Retina (tissue), 1 donor: ENCODE measurements around the gene EXTL1.

Experiments
- DNase-seq: peaks from one replicate; pipeline ENCODE4 v3.0.0-alpha.2; 2016

Gene EXTL1

DNA sequence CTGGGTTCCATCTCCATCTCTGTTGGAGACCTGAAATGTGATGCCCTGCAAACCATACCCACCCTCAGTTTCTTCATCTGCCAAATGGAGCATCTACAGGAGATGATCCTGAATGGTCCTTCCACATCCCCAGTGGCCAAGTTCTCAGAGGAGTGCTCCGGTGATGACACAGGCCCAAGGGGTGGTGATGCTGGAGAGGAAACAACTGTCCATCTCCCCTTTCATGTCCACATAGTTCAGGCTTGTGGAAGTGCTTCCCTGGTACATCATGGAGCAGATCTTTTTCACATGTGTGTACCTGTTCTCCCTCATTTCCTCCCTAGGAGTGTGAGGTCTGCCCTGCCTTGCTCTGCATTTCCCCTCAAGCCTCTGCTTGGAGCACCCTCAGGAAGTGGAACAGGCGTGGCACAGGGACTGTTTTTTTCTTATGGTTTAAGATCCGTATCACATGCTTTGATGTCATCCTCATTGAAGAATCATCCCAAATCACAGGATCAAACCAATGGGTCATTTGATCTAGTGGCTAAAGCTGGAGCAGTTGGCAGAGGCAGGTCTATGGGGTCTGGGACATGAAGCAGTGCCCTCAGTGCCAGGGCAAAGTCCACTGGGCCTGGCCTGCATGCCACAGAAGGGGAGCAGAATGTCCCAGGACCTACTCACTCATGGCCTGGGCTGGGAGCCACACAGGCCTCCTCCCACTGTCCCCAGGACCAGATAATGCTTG, 54.0 kb downstream of the EXTL1 start:
- DNase-seq: no peak

- DNase-seq: no peak
Observed at GRCh38 chr1:26077524-26077923, 55.9 kb downstream of the EXTL1 start.

DNA sequence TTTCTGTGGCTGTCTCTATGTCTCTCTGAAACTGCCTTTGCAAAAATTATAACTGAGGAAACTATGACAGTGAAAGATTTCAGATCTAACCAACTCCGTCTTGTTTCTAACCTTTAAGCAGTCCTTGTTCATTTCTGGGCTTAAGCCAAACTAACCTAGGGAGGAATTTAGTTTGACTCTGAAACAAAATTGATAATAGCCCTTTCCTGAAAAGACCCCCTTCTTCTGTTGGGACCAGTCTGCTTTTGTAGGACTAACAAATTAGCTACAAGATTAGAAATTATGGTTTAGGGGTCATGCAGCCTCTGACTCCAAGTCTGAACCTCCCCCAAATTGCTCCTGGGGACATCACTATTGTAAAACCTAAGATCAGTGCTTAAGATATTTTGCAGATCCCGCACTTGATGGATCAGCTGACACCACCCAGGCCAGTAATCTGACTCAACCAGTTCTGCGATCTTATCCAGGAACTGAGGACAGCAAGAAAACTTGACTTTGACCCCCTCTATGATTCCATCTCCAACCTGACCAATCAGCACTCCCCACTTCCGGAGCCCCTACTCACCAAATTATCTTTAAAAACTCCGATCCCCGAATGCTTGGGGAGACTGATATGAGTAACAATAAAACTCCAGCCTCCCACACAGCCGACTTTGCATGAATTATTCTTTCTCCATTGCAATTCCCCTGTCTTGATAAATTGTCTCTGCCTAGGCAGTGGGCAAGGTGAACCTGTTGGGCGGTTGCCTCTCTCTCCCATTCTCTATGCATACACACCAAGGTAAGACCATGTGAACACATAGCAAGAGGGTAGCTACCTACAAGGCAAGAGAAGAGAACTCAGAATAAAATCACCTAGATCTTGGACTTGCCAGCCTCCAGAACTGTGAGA, 57.0 kb downstream of the EXTL1 start:
- DNase-seq: no peak

DNA sequence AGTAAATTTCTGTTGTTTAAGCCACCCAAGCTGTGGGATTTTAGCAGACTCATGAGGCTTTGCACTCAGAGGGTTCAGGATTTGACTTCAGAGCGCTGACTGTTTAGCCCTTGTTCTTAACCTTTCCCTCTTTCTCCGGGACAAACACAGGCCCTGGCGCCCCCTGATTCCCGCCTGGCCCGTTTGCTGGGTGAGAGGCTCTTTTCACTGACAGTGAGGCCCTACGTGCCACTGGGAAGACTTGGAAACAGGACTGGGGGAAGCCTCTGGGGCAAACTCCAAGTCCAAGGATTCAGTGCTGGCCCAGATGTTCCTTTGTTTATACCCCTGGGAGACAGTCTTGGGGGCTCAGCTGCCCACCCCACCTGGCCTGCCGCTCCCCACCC, 57.6 kb downstream of the EXTL1 start:
- no peak for DNase-seq

GRCh38 chr1:26079960-26080814, 58.6 kb downstream of the EXTL1 start:
- DNase-seq: no peak

- DNase-seq: no peak
Observed at GRCh38 chr1:26081267-26082019, 59.9 kb downstream of the EXTL1 start.

DNA sequence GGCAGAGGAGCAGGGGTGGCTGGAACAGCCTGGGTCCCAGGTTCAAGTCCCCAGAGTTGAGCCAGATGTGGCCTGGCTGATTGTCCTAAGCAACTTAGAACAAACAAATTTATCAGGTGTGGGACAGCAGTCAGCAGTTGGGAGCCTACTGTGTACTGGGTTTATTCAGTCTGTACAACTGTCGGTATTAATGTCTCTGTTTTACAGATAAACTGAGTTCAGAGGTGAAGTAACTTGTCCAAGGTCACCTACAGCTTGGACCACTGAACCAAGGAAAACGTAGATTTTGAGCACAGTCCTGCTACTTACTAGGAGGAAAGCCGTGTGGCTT, 60.4 kb downstream of the EXTL1 start:
- DNase-seq: no peak

DNA sequence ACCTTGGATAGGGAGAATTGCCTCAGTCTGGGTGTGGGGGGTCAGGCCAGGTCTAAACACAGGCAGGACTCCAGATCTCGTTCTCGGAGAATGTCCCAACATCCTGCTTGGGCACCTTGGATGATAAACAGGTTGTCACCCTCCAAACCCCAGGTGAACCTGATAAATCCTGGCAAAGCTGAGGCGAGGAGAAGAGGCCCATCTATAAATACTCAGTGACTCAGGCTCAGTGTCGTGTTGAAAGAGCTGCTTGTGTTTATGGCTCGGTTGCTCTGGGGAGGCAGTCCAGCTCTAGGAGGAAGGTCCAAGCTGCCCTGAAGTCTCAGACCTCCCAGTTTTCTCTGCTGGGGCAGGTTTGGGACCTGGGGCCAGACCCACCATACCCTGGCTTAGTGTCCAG, 61.6 kb downstream of the EXTL1 start:
- no peak for DNase-seq

DNA sequence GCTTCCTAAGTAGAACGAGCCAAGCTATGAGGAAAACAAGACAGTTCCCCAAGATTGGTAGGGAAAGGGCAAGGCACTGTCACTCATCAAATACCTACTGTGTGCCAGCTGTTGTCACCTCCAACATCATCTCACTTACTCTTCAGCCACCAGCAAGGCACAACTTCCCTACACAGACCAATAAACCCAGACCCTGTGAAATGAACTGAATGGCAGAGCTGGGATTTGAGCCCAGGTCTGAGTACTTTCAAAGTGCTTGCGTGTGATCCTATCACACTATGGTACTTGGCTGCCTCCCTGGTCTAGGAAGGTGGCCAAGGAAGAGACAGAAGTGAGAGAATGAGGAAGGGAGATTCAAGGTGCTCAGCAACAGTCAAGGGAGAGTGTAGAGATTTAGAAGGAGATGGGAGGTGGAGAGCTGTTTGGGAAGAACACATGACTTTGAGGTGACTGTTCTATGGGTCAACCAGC, 62.6 kb downstream of the EXTL1 start:
- DNase-seq: no peak

DNA sequence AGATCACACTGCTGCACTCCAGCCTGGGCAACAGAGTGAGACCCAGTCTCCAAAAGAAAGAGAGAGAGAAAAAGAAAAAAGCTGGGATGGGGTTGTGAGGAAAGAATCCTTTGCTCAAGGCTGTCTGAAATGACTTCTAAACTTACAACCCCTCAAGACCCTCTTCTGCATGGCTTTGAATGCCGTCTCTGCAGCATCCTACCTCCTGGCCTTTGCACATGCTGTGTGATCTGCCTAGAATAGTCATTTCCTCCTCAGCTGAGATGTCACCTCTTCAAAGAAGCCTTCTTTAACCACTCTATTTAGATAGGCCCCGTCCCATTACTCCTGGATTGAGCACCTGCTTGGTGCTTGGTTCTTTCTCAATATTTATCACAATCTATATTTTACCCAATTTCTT, 63.3 kb downstream of the EXTL1 start:
- no peak for DNase-seq
